Vagina (tissue), 2 donors: ENCODE data around the gene CEBPZ. TPM values are rescaled to one million over a fixed set of nuclear protein-coding genes. Genes with fewer than 3 reads are reported as not detected.

ENCODE experiments used
- DNase-seq, 2 donors: peaks; one replicate each; pipeline ENCODE4 v3.0.0-alpha.2; 2017; ENCODE audit errors: extremely low spot score in 2 of 2
- H3K27ac ChIP-seq: fragments of 200-600 bp; sonication (generic); one replicate; pipeline ENCODE4 v1.5.1; 2019
- H3K27me3 ChIP-seq: fragments of 200-600 bp; sonication (generic); one replicate; pipeline ENCODE4 v1.5.1; 2019
- H3K36me3 ChIP-seq, 2 donors: fragments of 200-600 bp; sonication (generic); one replicate each; pipeline ENCODE4 v1.5.1; 2017 to 2019
- H3K4me1 ChIP-seq: fragments of 200-600 bp; sonication (generic); one replicate; pipeline ENCODE4 v1.5.1; 2019
- H3K4me3 ChIP-seq, 2 donors: fragments of 200-600 bp; sonication (generic); 1 replicate in 1 of 2; 2 replicates in 1 of 2; pipeline ENCODE4 v1.5.1; 2016 to 2019
- H3K9me3 ChIP-seq: fragments of 200-600 bp; sonication (generic); one replicate; pipeline ENCODE4 v1.5.1; 2019
- POLR2A ChIP-seq, 2 donors: fragments of 450-650 bp; IDR thresholded peaks; one replicate each; pipeline ENCODE4 v1.6.1; 2017; ENCODE audit warnings: antibody characterized with exemption in 2 of 2, mild to moderate bottlenecking in 2 of 2, moderate library complexity in 2 of 2
- POLR2AphosphoS5 ChIP-seq, 2 donors: sonication (generic); formaldehyde crosslinking; IDR thresholded peaks; one replicate each; pipeline ENCODE4 v1.9.0; 2017; ENCODE audit warnings: antibody characterized with exemption in 2 of 2, mild to moderate bottlenecking in 2 of 2, low read depth in 1 of 2; ENCODE audit not compliant: insufficient read depth in 1 of 2
- intact Hi-C: fragments of 100-400 bp; cut with DNase I; formaldehyde crosslinking; loops from one replicate; pipeline ENCODE4 v1.15.1; 2023
- total RNA-seq: library from RNA; depleted of rRNA; stranded (reverse); fragments of >200 nt; gene quantifications from one replicate; pipeline ENCODE4 v1.2.3, GENCODE V29; 2016
- TF ChIP-seq, protein P1 (sequence below), 3 experiments: fragments of 450-650 bp in 2 of 3; fragments of 200-600 bp in 1 of 3; sonication (generic) in 1 of 3; IDR thresholded peaks; one replicate each; pipeline ENCODE4 v1.5.1; 2017 to 2019; ENCODE audit warnings: antibody characterized with exemption in 3 of 3, mild to moderate bottlenecking in 2 of 3, moderate library complexity in 2 of 3

The CEBPZ gene
- total RNA-seq, 1 donor from 2014 or later = 27.0 TPM

DNA sequence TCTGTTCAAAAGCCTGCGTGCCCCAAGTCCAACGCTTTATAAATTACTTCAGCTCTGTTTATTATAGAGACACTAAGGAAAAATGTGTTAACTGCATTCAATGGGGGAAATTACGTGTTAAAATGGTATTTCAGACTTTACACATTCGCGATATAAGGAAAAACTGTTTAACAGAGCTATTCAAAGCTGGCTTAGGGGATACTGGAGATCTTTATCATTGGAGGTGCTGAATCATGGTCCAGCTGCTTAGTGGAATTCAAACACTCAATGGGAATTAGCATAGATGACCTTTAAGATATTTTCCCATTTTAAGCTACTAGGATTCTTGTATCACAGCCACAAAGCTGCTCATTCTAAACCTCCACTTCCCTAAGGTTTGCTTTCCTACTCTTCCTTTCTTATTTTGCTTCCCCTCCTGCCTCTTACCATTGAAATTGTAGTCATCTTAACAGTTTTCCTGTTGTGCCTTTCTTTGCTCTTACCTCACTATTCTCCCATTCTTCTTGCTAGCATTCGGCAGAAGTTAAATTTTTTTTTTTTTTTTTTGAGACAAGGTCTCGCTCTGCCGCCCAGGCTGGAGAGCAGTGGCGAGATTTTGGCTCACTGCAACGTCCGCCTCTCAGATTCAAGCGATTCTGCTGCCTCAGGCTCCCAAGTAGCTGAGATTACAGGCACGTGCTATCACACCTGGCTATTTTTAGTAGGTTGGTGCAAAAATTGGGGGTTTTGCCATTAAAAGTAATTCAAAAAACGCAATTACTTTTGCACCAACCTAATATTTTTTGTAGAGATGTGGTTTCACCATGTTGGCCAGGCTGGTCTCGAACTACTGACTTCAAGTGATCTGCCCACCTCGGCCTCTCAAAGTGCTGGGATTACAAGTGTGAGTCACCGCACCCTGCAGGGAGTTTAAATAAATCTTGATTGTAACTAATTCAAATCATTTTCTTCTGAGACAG is 49.4 kb downstream of the CEBPZ start:
- Histone ChIP-seq H3K27ac (no peak overlapping the region), H3K4me3 (no peak overlapping the region), H3K9me3 (no peaks in the 10 kb centered on the region), H3K36me3 (no peaks in the 10 kb centered on the region), H3K4me1 (peaks cover 6% of the 10 kb centered on the region), H3K27me3 (no peaks in the 10 kb centered on the region)
- intact Hi-C loops = no loop called here
- no peak for DNase-seq
- TF ChIP-seq POLR2AphosphoS5 (IDR thresholded peaks at IDR 0.05; ENCODE audit: insufficient read depth in 1 of 2, low read depth in 1 of 2) (no peak), POLR2A (IDR thresholded peaks at IDR 0.05) (no peak)
- TF ChIP-seq, protein P1, sequence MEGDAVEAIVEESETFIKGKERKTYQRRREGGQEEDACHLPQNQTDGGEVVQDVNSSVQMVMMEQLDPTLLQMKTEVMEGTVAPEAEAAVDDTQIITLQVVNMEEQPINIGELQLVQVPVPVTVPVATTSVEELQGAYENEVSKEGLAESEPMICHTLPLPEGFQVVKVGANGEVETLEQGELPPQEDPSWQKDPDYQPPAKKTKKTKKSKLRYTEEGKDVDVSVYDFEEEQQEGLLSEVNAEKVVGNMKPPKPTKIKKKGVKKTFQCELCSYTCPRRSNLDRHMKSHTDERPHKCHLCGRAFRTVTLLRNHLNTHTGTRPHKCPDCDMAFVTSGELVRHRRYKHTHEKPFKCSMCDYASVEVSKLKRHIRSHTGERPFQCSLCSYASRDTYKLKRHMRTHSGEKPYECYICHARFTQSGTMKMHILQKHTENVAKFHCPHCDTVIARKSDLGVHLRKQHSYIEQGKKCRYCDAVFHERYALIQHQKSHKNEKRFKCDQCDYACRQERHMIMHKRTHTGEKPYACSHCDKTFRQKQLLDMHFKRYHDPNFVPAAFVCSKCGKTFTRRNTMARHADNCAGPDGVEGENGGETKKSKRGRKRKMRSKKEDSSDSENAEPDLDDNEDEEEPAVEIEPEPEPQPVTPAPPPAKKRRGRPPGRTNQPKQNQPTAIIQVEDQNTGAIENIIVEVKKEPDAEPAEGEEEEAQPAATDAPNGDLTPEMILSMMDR (IDR thresholded peaks at IDR 0.05) = no peak

DNA sequence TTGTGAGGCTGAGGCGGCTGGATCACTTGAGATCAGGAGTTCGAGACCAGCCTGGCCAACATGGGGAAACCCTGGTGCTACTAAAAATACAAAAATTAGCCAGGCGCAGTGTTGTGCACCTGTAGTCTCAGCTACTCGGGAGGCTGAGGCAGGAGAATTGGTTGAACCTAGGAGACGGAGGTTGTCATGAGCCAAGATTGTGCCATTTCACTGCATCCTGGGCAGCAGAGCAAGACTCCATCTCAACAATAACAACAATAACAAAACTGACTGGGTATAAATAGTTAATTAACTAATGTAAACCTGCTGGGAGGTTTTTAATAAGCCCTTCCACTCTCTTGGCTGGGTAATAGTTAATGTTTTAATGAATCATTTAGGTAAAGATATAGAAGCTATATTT is 50.8 kb downstream of the CEBPZ start:
- no peaks in the 10 kb centered on the region for H3K9me3 ChIP-seq
- no peak overlapping the region for H3K27ac ChIP-seq
- H3K4me3 ChIP-seq = no peak overlapping the region
- no peaks in the 10 kb centered on the region for H3K36me3 ChIP-seq
- TF ChIP-seq, protein P1 (IDR thresholded peaks at IDR 0.05) = no peak
- TF ChIP-seq POLR2A (IDR thresholded peaks at IDR 0.05) (no peak), POLR2AphosphoS5 (IDR thresholded peaks at IDR 0.05; ENCODE audit: insufficient read depth in 1 of 2, low read depth in 1 of 2) (no peak)
- H3K27me3 ChIP-seq = no peaks in the 10 kb centered on the region
- no peak for DNase-seq
- intact Hi-C loops = no loop called here
- peaks cover 6% of the 10 kb centered on the region for H3K4me1 ChIP-seq

DNA sequence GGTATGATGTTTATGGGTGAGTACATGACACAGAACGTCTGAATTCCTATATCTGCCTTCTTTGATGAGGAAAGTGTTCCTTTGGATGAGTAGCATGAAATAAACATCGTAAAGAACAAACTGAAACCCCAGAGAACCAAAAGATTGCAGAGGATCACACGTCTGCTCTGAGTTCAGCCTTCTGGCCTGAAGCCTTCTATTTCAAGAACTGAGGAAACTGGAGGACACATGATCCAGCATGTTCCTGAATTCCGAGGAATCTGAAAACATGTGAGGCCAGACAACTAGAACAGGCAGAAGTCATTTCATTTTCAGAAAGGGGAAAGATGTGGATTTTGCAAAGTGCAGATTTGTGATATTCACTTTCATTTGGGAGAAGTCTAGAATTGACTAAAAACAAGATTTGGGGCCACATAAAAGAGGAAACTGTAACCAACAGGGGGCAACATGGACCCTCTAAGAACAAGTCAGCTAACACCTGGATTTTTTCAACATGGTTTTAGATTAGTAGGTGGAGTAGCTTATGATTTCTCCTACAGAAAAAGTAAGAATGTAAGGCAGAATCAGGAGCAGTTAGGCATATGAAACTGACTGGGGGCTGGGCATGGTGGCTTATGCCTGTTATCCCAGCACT is 51.3 kb downstream of the CEBPZ start:
- intact Hi-C loops = no loop called here
- Histone ChIP-seq H3K4me1 (peaks cover 6% of the 10 kb centered on the region), H3K27me3 (no peaks in the 10 kb centered on the region), H3K27ac (no peak overlapping the region), H3K36me3 (no peaks in the 10 kb centered on the region), H3K9me3 (no peaks in the 10 kb centered on the region), H3K4me3 (no peak overlapping the region)
- TF ChIP-seq, protein P1 (IDR thresholded peaks at IDR 0.05) = no peak
- TF ChIP-seq POLR2A (IDR thresholded peaks at IDR 0.05) = no peak
- no peak for TF ChIP-seq POLR2AphosphoS5 (IDR thresholded peaks at IDR 0.05; ENCODE audit: insufficient read depth in 1 of 2, low read depth in 1 of 2)
- no peak for DNase-seq

DNA sequence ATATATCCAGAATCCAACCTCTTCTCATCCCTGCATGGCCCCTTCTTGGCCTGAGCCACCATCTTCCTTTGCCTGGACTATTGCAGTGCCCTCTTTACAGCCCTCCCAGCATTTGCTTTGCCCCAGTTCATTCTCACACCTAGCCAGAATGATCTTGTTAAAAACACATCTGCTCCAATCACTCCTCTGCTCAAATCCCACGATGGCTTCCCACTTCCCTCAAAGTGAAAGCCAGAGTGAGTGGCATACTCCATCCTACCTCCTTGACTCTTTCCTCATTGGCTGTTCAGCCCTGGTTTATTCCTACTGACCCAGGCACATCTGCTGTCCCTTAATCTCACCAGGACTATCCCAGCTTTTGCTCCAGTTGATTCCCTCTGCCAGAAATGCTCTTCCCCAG is 57.7 kb downstream of the CEBPZ start:
- no peaks in the 10 kb centered on the region for H3K9me3 ChIP-seq
- H3K27ac ChIP-seq = no peak overlapping the region
- intact Hi-C loops = no loop called here
- H3K36me3 ChIP-seq = no peaks in the 10 kb centered on the region
- TF ChIP-seq POLR2A (IDR thresholded peaks at IDR 0.05) (no peak), POLR2AphosphoS5 (IDR thresholded peaks at IDR 0.05; ENCODE audit: insufficient read depth in 1 of 2, low read depth in 1 of 2) (no peak)
- TF ChIP-seq, protein P1 (IDR thresholded peaks at IDR 0.05) = no peak
- no peak for DNase-seq
- no peaks in the 10 kb centered on the region for H3K4me1 ChIP-seq
- H3K4me3 ChIP-seq = no peak overlapping the region
- H3K27me3 ChIP-seq = no peaks in the 10 kb centered on the region

DNA sequence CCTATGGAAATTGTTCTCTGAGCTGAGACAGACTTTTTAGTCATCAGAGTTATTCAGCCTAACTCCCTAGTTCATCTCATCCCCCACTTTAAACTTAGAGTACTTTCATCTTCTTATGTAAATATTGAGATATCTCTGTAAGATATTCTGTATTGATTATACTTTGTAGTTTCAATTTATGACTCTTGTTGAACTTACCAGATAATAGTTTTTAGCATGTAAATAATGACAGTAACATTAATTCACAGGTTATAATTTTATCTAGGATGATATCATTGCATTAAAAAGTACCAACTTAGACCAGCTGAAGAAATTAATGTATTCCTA is 59.8 kb downstream of the CEBPZ start:
- no peak for DNase-seq
- Histone ChIP-seq H3K36me3 (no peaks in the 10 kb centered on the region), H3K9me3 (no peaks in the 10 kb centered on the region), H3K4me3 (no peak overlapping the region), H3K4me1 (no peaks in the 10 kb centered on the region), H3K27ac (no peak overlapping the region), H3K27me3 (no peaks in the 10 kb centered on the region)
- intact Hi-C loops = no loop called here
- TF ChIP-seq POLR2A (IDR thresholded peaks at IDR 0.05) = no peak
